Inferior parietal cortex (tissue), 1 donor: Measurements from ENCODE around the gene THPO.

Source experiments
- DNase-seq: peaks from one replicate; pipeline ENCODE4 v3.0.0-alpha.2; 2016; ENCODE audit errors: extremely low spot score

THPO gene

GRCh38 chr3:184384856-184385422 lies 6.9 kb upstream of the THPO start:
- DNase-seq = no peak

- DNase-seq = no peak
Measured at GRCh38 chr3:184384342-184384741, 6.3 kb upstream of the THPO start.

GRCh38 chr3:184383033-184383740 lies 5.2 kb upstream of the THPO start:
- no peak for DNase-seq

- no peak for DNase-seq
Measured at GRCh38 chr3:184382326-184383032, 4.5 kb upstream of the THPO start.

- no peak for DNase-seq
Measured at GRCh38 chr3:184381261-184382224, 3.5 kb upstream of the THPO start.

GRCh38 chr3:184380627-184381260 lies 2.7 kb upstream of the THPO start:
- DNase-seq = peak; percentile 36

- no peak for DNase-seq
Measured at GRCh38 chr3:184380185-184380626, 2.2 kb upstream of the THPO start.

- no peak for DNase-seq
Measured at GRCh38 chr3:184379358-184380184, 1.6 kb upstream of the THPO start, which contains the start of gene CHRD. CHRD (plus strand) TSS chr3:184380054; CDS start chr3:184380319, 265 bp downstream.

- DNase-seq = no peak
Measured at GRCh38 chr3:184378651-184379357, 797 bp upstream of the THPO start.

- no peak for DNase-seq
Measured at GRCh38 chr3:184377374-184377773, 633 bp downstream of the THPO start.

GRCh38 chr3:184375747-184376461 lies 2.1 kb downstream of the THPO start:
- no peak for DNase-seq

GRCh38 chr3:184373422-184373821 lies 4.6 kb downstream of the THPO start:
- DNase-seq = no peak

- DNase-seq = no peak
Measured at GRCh38 chr3:184372911-184373310, 5.1 kb downstream of the THPO start.

GRCh38 chr3:184372296-184372821 lies 5.6 kb downstream of the THPO start:
- no peak for DNase-seq

GRCh38 chr3:184371570-184372018 lies 6.4 kb downstream of the THPO start:
- peak; percentile 84 for DNase-seq

- DNase-seq = no peak
Measured at GRCh38 chr3:184368586-184369183, 9.3 kb downstream of the THPO start.

- DNase-seq = no peak
Measured at GRCh38 chr3:184368116-184368515, 9.9 kb downstream of the THPO start.

- no peak for DNase-seq
Measured at GRCh38 chr3:184366619-184367289, 11.3 kb downstream of the THPO start.
